CD4-positive, alpha-beta T cell treated with Interleukin-15 for 4 hours (primary cell): ENCODE results near the gene RPS6KA2.

Source experiments
- DNase-seq: peaks from one replicate; pipeline ENCODE4 v3.0.0-alpha.2; 2020; ENCODE audit warnings: low spot score

The RPS6KA2 gene

DNA sequence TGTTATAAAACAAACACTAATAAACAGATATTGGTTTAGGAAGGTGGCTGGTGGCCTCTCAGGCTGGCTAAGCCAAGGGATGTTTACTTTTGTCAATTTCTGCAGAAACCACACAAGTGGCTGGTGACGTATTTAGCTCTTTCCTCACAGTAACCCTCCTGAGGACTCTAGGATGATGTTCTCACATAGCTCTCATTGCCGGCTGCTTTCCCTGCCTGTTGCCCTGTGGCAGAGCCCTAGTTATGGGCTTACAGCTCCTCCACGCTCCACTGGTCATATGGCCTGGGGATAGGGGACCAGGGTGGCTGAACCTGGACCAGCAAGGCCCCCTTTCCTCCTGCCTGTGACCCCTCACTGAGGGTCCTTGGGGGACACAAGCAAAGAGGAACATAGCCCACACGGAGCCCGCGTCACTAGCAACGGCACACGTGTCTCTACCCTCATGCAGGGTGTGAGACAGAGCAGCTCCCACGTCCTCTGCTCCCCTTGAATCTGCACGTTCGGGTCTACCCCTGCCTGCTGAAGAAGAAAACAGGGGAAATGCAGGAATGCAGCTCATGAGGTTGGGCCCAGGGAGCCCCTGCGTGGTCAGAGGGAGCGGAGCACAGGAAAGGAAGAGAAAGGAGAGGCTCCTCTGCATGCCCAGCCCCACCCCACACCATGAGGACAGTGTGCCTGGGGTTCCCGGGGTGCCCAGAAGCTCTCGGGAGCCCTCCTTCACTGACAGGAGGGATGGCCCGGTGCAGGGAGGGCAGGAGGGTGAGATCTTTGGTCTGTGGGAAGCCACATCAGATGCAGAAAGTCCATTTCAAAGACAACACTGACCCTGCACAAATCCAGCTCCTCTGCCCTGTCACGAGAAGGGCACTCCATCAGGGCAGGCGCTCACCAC, 54.4 kb downstream of the RPS6KA2 start:
- DNase-seq, result no peak

DNA sequence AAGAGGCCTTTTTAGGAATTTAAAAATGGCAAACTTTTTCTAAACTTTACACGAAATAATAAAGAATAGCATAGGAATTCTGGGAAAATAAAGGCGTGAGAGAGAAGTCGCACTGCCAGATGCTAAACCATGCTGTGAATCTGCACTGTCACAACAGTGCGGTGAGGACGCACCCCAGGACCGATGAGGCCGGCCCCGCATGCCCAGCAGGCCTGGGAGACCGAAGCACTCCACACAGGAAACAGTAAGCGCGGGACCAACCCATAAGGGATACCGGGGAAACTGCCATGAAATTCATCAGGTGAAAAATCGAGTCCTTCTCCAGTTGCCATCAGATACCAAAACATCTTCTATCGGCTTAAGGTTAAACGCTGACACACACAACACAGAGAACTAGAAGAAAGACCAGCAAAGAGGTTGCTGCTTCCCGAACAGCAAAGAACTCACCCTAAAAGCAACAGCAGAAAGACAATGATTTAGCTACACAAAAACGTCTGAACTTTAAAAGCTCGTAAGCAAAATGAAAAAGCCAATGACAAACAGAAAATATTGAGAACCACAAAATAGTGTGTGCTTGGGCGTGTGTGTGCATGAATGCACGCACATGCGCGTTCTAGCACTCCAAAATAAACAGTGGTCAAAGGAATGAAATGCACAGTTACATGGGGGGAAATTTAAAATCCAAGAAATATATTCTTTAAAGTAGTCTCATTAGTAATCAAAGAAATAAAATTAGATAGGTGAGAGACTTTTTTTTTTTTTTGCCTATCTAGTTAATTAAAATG, 55.9 kb downstream of the RPS6KA2 start:
- no peak for DNase-seq

DNA sequence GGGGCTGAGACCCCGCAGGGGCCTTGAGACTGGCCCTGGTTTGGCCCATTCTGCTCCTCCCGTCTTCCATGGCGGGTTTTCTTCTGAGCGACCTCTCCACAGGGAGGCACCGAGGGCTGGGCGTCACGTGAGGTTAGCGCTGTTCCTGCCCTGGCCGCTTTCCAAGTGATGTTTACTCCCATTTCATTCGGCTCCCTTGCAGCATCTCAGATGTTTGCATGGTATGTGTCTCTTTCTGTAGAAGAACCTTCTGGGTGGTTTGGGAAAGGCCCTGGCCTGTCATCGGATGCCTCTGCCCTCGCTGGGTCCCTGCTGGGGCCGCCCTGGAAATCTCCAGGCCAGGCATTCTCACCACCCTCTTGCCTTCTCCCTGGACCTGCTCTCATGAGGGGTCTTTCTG, 57.8 kb downstream of the RPS6KA2 start:
- DNase-seq, result no peak

DNA sequence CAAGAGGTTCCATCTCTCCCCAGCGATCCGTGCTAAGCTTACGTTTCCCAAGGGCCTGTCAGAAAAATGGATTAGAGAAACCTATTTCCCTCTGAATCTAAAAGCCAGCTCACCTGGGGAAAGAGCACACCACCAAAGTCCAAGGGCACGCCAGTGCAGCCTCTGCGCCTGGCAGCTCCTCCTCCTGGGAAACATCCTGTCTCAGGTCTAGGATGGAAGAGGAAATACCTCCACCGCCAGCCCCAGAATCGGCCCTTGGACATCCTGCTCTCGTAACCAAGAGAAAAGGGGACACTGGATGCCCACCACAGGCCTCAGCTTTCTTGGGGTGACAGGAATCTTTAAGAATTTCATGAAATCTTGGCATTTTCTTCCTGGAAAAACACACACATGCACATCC, 59.2 kb downstream of the RPS6KA2 start:
- no peak for DNase-seq

DNA sequence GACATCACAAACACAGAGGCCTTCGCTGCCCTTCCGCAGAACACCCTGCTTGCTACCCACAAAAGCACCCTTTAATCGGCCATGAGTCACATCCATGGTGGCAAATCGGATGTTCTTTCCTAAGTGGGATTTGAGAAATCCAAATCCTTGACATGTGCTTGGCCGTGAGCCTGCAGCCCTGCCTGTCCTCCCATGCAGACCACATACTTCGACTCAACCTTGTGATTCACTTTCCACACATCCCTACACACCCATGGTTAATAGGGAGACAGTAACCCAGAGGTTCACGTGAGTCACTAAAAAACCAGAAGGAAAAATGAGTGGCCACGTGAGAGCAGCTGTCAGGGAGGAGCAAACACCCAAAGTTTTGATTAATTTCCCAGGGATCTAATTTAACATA, 59.9 kb downstream of the RPS6KA2 start:
- DNase-seq, result no peak

DNA sequence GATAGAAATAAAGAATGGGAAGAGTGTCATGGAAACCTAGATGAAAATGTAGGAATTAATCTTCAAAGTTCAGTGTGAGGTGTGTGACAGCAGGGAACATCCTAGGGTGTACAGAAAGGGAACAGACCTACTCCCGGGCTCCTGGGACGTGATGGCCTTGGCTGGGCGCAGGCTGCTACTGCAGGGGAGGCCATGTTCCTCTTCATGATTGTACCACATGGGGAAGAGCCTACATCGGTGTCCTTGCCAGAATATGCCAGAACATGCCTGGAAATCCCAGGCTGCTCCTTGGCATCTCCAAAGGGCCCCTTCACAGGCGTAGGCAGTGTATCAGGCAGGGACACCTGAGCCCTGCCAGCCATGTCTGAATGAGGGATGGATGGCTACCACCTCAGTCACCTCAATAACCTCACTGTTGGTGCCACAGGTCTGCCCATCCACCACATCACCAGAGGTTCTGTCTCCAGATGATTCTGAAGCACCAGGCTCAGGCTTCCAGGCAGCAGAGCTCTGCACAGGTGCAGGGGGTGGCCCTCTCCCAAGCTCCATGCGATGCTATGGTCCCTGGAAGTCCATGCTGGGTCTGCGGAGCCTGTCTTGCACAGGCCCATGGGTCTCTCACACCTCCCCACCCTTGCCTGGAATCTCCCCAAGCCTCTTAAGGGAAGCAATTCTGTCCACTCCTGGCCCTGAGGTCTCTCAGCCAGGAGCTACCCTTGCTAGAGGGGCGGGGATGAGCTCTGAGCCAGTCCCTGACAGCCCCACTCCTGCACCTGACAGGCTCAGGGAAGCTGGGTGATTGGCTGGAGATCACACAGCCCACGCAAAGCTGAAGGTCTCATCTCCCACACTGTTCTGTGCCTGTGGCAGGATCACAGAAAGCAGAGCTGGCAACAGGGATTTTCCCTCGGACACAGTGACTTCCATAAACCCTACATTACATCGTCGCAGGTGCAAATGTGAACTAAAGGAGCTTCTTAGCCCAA, 60.7 kb downstream of the RPS6KA2 start:
- no peak for DNase-seq

DNA sequence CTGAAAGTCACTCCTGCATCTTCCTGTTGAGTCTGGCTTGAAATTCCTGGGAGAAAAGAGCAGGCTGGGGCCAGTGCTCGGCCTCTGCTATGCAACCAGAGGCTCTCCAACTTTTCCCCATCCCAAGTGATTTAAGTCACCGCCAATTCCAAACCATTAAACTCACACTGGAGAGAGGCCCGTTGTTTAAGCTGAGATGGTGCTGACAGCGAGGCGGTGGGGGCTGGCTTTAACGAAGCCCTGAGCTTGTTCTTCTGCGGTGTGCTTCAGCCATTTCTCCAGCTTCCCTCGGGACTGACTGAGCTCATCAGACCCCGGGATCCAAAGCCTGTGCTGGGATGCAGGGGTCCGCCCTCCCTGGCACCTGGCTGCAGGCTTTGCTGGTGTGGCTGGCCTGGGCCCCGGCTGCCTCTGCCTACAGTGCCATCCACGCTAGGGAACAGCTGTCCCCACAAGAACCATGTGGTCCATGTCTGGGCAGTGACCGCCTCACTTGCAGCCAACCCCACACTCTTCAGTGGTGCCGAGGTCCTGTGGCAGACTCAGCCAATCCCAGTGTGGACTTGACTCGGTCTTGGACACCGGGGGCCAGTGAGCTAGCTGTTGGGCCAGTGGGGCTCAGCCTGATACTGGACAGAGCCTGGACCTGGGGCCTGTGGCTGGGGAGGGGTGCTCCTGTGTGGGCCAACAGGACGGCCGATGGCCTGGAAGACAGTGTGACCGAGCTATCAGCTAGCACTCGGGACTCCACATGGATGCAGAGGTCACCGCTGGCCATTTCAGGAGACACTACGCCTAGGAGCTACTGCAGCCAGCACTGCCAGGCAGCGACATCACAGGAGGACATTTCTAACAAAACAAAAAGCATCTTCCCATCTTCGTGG, 61.7 kb downstream of the RPS6KA2 start:
- no peak for DNase-seq

DNA sequence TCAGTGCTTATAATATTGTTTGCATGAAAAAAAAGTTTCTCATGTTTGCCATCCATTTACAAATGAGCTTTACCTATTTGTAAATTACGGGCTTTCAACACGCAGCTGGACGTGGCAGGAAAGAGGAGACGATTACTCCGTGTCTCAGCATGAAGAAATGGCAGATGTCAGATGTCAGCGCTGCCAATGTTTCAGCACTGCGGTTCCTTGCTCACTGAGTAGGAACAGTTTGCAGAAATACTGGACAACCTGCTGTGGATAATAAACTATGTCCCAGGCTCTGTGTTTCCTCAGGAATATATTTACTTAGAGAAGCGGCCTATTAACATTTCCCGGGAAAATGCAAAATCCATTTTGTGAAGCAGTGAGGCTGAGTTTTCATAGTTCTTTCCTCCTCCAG, 63.2 kb downstream of the RPS6KA2 start:
- no peak for DNase-seq

DNA sequence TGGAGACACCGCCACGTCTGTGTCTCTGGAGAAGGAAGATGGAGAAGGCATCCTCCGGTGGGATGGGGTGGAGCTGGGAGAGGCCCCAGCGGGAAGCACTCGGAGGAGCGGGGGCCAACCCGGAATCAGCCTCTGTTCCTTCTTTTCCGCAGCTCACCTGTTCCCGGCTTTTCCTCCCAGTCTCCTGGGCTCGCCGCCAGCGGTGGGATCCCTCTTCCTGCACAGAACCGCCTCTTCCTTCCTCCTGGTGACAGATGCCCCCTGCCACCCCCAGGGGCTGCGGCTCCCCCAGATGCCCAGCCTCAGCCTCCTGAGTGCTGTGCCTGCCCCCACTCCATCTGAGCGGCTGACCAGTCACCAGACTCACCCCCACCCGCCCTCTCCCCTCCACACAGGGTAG, 63.9 kb downstream of the RPS6KA2 start:
- no peak for DNase-seq

DNA sequence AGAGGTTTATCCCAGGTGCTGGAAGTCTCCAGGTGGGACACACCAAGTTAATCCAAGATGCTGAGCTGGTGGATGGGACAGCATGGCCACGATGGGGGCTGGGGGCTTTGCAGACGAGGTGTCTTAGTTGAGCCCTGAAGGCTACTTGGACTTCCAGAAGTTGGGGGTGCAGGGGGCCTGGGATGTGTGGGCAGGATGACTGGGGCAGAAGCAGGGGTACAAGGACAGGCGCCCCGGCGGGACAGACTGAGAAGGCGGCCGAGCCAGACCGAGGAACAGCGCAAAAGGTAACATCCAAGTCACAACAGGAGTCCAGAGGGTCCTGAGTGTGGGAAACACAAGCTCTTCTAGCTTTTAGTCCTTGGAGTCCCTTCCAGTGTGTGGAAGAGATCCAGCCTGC, 64.3 kb downstream of the RPS6KA2 start:
- no peak for DNase-seq

DNA sequence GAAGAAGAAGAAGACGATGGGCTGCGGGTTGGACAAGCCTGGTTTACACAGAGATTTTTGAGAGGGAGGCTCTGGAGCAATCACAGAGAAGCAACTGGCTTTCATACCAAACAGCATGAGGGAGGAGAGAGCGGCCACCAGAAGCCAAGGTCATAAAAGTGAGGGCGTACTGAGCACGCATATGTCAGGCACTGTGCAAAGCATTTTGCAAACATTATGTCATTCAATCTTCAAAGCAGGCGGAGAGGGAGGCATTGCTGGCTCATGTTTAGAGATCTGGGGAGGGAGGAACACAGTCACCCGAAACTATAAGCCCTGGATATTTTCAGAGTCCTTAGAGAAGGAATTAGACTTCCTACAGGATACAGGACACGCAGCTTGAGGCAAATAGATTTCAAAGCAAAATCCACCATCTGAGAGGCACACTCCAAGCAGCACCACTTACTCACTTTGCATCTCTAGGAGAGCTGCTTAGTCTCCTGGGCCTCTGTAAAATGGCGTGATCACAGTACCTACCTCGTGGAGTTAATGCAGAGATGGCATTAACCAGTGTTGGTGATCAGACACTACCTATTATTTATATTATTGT, 65.2 kb downstream of the RPS6KA2 start:
- DNase-seq, result no peak

DNA sequence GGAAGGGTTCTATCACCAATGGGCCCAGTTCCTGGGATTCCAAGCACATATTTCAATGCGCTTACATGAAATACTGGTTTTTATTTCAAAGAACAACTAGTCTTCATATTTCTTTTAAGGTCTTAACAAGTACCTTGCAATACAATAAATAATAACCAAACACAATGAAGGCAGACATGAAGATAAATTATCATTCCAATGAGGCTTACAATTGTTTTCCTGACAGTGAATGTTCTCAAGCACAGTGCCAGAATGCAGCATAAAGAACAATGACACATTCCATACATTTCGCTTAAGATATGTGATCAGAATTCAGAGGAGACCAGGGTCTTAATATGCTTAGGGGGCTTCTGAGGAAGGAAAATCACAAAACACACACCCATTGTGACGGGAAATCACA, 66.8 kb downstream of the RPS6KA2 start:
- no peak for DNase-seq

DNA sequence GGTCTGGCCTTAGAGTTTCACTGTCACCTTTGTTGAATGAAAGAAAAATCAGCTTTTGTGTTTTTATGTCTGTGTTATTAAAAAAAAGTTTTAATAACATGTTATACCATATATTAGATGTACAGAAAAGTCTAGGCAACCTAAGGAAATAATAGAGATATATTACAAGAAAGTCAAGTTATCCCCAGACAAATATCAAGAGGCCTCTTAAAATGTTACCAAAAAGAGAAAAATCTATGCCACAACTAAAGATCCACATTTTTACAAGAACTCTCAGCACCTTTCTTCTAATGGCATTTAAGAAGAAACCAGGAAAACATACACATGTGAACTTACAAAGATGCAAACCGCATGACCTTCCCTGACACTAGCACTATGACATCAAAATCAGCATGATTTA, 67.4 kb downstream of the RPS6KA2 start:
- no peak for DNase-seq

DNA sequence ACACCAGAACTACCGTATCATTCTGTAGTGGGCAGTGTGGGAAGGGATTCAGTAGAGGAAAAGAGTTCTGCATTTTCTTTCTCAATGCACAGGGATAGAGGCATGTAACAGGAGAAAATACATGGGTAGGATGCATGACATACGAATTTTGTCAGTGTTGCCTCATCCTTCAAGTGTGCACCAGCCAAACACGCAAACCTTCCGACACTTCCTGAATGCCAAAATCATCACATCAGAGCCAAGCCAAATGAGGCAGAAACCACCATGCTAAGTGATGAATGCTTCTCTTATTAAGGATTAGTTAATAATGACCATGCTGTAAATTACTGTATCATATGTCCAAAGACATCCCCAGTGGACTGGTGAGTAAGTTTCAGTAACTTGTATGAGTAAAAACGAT, 67.8 kb downstream of the RPS6KA2 start:
- no peak for DNase-seq

DNA sequence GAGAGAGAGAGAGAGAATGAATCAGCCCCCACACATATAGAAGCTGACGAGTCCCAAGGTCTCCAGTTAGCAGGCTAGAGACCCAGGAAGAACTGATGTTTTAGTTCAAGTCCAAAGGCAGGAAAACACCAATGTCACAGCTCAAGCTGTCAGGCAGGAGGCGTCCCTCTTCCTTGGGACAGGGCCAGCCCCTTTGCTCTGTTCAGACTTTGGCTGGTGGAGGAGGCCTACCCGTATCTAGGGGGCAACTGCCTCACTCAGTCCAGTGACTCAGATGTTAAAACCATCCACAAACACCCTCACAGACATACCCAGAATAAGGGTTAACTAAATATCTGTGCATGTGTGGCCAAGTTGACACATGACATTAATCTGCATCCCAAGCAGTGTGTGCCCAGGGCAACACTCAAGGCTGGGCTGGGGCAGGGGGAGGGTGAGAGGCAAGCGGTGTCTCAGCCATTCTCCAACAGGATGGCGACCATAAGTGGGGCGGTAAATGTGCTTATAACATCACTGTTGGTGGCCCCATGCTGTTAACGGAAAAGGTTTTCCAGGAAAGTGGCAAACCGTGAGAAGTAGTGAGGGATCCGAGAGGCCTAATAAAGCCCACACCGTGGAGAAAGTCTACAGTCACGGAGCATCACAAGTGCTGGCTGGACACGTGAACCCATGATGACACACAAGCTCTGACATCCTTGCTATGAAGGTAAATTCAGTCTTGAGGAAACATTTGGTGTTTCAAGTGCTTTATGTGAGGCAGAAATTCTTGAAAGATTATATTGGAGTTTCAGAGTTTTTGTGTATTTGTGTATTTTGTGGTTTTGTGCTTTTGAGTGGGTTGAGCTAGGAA, 68.7 kb downstream of the RPS6KA2 start:
- no peak for DNase-seq

DNA sequence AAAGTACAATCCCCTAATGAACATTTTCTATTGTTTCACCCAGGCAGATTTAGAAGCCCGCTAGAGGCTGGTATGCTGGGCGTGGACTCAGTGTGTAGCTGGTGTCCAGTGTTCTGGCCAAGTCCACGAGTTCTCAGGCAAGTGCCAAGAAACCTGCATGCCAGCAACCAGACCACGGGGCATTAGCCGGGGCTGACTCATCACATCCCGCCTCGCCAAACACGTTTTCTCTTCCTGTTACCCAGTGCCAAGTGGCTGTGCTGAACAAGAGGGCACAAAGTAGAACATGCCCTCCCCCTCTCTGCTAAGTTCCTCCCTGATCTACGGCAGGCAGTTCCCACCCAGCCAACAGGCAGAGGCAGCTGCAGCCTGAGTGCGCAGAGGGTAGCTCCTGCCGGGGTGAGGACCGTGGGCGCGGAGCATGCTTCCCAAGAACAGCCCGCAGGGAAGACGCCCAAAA, 70.2 kb downstream of the RPS6KA2 start:
- DNase-seq, result no peak

DNA sequence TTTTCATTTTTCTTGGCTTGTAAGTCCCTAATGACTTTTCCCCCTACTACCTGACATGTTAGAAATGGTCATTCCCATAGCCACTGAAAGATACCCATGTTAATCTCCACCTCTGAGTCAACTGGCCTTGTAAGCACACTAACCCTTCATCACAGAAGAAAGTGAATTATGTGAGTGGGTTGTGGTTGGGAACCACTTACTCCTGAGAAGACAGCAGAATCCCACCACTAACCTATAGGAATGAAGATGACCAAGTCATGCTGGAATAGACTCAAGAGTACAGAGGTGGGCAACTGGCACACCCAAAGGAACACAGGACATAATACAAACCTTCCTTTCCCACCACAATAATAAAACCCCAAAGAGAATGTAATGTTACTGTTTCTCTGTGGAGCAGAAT, 70.7 kb downstream of the RPS6KA2 start:
- DNase-seq, result no peak

DNA sequence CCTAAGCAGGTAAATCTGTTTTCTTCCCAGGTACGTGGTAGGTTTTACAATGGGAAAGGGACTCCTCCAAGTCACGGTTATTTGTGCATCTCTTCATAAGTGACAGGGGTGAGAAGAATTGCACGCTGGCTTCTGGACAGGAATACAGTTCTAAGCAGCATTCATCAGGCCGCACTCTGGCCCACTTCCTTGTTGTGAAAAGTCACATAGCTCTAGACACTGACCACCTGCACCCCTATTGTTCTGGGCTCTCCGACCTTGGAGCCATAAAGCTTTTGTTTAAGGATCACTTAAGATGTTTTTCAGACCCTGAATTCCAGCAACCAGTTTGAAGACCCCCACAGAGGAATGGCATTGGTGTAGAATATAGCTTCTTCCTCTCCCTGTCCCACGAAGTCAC, 72.0 kb downstream of the RPS6KA2 start:
- no peak for DNase-seq

DNA sequence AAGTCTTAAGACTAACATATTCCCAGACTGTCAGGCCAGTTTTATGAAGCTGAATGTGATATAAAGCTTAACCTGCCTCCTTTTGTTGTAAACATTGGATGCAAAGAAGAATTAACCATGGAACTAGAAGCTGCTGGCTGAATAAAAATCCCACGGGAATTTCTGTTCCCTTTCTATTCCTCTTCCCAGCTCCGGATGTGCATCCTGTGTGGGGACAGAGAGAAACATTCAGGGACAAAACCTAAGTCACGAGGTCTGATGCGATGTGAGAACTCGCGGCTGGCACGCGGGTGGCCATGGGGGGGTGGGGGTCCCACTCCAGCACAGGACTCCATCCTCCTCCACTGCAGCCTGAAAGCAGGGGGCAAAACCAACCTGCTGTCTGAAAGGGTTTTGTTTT, 72.7 kb downstream of the RPS6KA2 start:
- no peak for DNase-seq
